ENCODE data around the gene FBXL19. TPM values are rescaled to one million over a fixed set of nuclear protein-coding genes. Genes with fewer than 3 reads are reported as not detected.
A peak's percentile ranks its signal among the peaks of the same experiment; 100 is the strongest.

The FBXL19 gene
- total and polyA plus RNA-seq, 2 of the 13 experiments (the other 11 are each of a cell fraction or from before 2014, with no cell fraction given), result 6.0 to 13.7 TPM

DNA sequence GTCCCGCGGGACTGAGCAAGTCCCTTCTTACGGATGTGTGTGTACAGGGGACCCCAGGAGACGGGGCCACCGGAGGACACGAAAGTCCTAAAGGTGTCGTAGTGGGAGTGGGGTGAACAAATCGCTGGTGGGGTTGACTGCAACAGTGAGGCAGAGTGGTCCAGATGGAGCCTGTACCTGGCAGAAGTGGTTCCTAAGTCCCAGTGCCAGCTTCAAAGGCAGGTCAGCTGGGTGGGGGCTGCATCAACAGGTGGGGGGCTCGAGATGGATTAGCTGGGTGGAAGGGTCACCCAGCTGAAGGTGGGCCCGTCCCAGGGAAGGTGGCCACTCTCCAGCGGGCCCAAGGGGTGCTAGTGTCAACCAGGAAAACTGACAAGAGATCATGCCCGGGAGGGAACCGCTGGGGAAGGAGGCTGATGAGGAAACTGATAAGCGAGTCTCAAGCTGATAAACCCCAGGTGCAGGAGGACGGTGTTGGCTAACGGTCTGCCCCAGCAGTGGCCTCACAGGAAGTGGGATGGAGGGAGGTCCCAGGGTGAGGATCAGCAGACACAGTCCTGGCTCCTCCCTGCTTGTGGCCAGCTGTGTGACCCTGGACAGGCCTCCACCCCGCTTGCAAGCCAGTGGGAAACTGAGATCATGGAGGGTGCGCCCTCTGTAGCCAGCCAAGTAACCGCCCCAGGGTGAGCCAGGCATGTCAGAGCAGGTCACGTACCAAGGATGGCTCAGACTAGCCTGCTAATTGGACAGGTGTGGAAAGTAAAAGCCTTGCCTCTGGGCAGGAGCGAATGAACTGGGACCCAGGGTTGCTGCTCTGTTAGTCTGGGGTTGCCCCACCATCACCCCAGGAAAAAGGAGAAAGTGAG is 26.5 kb downstream of the FBXL19 start:
- Histone ChIP-seq H3K27me3 (ENCODE audit: control insufficient read depth in 1 of 2, insufficient read depth in 2 of 2, low read length in 2 of 2) (no peaks in the 10 kb centered on the region; a peak in 1 of 5 replicates), H3K4me1 (ENCODE audit: insufficient read depth, low read length) (peaks cover 44% of the 10 kb centered on the region), H3K9me3 (ENCODE audit: low read length) (no peaks in the 10 kb centered on the region), H3K4me3 (replicated peaks in 1 of 3; ENCODE audit: insufficient read depth in 1 of 3, low read depth in 2 of 3, low read length in 3 of 3) (peak overlapping the region; percentile 74 to 93 (median 88)), H3K9ac (ENCODE audit: insufficient read depth, low read depth, low read length) (peak overlapping the region; percentile 91), H3K27ac (ENCODE audit: extremely low read length, insufficient read depth, low read length) (peak overlapping the region; percentile 74), H4K20me1 (ENCODE audit: insufficient read depth, low read length) (no peaks in the 10 kb centered on the region), H3K4me2 (ENCODE audit: low read depth, low read length) (peak overlapping the region; percentile 98), H3K36me3 (replicated peaks in 1 of 2; ENCODE audit: control insufficient read depth in 1 of 2, insufficient read depth in 2 of 2, low read length in 2 of 2) (peaks cover 0 to 7% of the 10 kb centered on the region in 2 experiments; a peak in 1 of 5 replicates), H3K79me2 (ENCODE audit: insufficient read depth, low read length) (peaks cover 5% of the 10 kb centered on the region), H2AFZ (ENCODE audit: low read length) (no peak overlapping the region)
- ChIA-PET CTCF (ENCODE audit: low intra/inter-chr PET ratio, low total read pairs) (no interaction called here), POLR2A (interaction anchor here (0.5 to 2.1 kb wide), 18 partner anchors 9 to 501 kb away, joined by 3 to 8 read pairs (median 5); partner anchors contain the start of genes FBXL19, KAT8, ZNF646 and ZNF668)
- TSS peak; percentile 88 for BruUV-seq (replicated peaks)
- in situ Hi-C loops (cut with HindIII; ENCODE audit: extremely low pct_ligation_motif_present, low pct_unique_long_range_greater_than_20kb) (no loop called here), intact Hi-C loops (cut with micrococcal nuclease; ENCODE audit: unreplicated experiment) (loop anchor here (10.0 kb wide), 2 partner anchors 145 to 195 kb away; partner anchors contain the start of gene VKORC1)
- WGBS (ENCODE audit: low lambda C conversion rate), result 2% methylated on average over 21 of the region's 21 CpGs
- FAIRE-seq, result peak; percentile 100
- peak; percentile 77 for ATAC-seq
- DNase-seq (ENCODE audit: low spot score), result peak; percentile 92
- TF ChIP-seq ARID2 (CRISPR knock-in tag; IDR thresholded peaks at IDR 0.05; ENCODE audit: borderline replicate concordance) (peak; percentile 88), ZFP90 (CRISPR knock-in tag; IDR thresholded peaks at IDR 0.05; ENCODE audit: borderline replicate concordance) (peak; percentile 23; the same call in 1 of the 2 replicates), SP2 (CRISPR knock-in tag; IDR thresholded peaks at IDR 0.05) (peak; percentile 48; the same call in 1 of the 2 replicates), MAFK (conservative IDR thresholded peaks at IDR 0.05 in 1 of 2, IDR thresholded peaks at IDR 0.05 in 1 of 2; ENCODE audit: low read length in 2 of 2) (no peak), ZNF44 (CRISPR knock-in tag; IDR thresholded peaks at IDR 0.05) (no peak; the same call in 1 of the 2 replicates), ZNF605 (CRISPR knock-in tag; IDR thresholded peaks at IDR 0.05) (peak; percentile 88), PAWR (CRISPR knock-in tag; IDR thresholded peaks at IDR 0.05; ENCODE audit: borderline replicate concordance) (0 out of 2 replicates have a peak, but pooled peaks have one; percentile 69), GATAD2A (CRISPR knock-in tag; IDR thresholded peaks at IDR 0.05) (peak; percentile 90), NKX3-1 (CRISPR knock-in tag; IDR thresholded peaks at IDR 0.05) (peak; percentile 72; the same call in 1 of the 2 replicates), ZNF549 (CRISPR knock-in tag; IDR thresholded peaks at IDR 0.05) (no peak), ZSCAN12 (CRISPR knock-in tag; IDR thresholded peaks at IDR 0.05) (no peak), ZNF788 (CRISPR knock-in tag; IDR thresholded peaks at IDR 0.05; ENCODE audit: borderline replicate concordance) (peak; percentile 98), ZFP36L2 (CRISPR knock-in tag; IDR thresholded peaks at IDR 0.05) (peak; percentile 80; the same call in 1 of the 2 replicates)
- TF ChIP-seq, protein P1, sequence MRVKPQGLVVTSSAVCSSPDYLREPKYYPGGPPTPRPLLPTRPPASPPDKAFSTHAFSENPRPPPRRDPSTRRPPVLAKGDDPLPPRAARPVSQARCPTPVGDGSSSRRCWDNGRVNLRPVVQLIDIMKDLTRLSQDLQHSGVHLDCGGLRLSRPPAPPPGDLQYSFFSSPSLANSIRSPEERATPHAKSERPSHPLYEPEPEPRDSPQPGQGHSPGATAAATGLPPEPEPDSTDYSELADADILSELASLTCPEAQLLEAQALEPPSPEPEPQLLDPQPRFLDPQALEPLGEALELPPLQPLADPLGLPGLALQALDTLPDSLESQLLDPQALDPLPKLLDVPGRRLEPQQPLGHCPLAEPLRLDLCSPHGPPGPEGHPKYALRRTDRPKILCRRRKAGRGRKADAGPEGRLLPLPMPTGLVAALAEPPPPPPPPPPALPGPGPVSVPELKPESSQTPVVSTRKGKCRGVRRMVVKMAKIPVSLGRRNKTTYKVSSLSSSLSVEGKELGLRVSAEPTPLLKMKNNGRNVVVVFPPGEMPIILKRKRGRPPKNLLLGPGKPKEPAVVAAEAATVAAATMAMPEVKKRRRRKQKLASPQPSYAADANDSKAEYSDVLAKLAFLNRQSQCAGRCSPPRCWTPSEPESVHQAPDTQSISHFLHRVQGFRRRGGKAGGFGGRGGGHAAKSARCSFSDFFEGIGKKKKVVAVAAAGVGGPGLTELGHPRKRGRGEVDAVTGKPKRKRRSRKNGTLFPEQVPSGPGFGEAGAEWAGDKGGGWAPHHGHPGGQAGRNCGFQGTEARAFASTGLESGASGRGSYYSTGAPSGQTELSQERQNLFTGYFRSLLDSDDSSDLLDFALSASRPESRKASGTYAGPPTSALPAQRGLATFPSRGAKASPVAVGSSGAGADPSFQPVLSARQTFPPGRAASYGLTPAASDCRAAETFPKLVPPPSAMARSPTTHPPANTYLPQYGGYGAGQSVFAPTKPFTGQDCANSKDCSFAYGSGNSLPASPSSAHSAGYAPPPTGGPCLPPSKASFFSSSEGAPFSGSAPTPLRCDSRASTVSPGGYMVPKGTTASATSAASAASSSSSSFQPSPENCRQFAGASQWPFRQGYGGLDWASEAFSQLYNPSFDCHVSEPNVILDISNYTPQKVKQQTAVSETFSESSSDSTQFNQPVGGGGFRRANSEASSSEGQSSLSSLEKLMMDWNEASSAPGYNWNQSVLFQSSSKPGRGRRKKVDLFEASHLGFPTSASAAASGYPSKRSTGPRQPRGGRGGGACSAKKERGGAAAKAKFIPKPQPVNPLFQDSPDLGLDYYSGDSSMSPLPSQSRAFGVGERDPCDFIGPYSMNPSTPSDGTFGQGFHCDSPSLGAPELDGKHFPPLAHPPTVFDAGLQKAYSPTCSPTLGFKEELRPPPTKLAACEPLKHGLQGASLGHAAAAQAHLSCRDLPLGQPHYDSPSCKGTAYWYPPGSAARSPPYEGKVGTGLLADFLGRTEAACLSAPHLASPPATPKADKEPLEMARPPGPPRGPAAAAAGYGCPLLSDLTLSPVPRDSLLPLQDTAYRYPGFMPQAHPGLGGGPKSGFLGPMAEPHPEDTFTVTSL (CRISPR knock-in tag; IDR thresholded peaks at IDR 0.05; ENCODE audit: borderline replicate concordance), result peak; percentile 51
- TF ChIP-seq, protein P2, sequence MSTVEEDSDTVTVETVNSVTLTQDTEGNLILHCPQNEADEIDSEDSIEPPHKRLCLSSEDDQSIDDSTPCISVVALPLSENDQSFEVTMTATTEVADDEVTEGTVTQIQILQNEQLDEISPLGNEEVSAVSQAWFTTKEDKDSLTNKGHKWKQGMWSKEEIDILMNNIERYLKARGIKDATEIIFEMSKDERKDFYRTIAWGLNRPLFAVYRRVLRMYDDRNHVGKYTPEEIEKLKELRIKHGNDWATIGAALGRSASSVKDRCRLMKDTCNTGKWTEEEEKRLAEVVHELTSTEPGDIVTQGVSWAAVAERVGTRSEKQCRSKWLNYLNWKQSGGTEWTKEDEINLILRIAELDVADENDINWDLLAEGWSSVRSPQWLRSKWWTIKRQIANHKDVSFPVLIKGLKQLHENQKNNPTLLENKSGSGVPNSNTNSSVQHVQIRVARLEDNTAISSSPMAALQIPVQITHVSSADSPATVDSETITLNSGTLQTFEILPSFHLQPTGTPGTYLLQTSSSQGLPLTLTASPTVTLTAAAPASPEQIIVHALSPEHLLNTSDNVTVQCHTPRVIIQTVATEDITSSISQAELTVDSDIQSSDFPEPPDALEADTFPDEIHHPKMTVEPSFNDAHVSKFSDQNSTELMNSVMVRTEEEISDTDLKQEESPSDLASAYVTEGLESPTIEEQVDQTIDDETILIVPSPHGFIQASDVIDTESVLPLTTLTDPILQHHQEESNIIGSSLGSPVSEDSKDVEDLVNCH (CRISPR knock-in tag; IDR thresholded peaks at IDR 0.05), result peak; percentile 77; the same call in 1 of the 2 replicates

All from HepG2 (cell line).